GM19468 (cell line): Measurements from ENCODE around the gene ETV5.

Source experiments
- ATAC-seq: cut with Tn5 transposase; IDR thresholded peaks from one replicate; pipeline ENCODE4 v1.9.1; 2021; ENCODE audit warnings: mild to moderate bottlenecking, moderate library complexity, moderate number of reproducible peaks; ENCODE audit not compliant: unreplicated experiment; ENCODE audit errors: extremely low read depth

The ETV5 gene

DNA sequence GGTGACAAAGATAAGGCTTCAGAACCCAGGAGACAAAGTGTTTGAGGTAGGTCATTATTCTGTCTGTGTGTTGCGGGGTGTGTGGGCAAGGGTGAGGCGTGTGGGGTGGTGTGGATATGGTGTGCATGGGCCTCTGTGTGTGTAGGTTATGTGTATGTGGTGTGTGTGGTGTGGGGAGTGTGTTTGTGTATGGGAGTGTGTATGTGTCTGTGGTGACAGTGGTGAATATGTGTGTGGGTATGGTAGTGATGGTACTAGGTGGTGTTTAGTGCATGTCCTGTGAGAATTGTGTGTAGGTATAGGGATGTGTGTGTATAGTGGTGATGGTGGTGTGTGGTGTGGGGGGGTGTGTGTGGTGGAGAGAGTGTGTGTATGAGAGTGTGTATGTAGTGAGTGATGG lies 16.2 kb upstream of the ETV5 start:
- no peak for ATAC-seq

- no peak for ATAC-seq
Measured at GRCh38 chr3:186124592-186124991, 15.7 kb upstream of the ETV5 start.

- no peak for ATAC-seq
Measured at GRCh38 chr3:186123012-186123411, 14.1 kb upstream of the ETV5 start.

DNA sequence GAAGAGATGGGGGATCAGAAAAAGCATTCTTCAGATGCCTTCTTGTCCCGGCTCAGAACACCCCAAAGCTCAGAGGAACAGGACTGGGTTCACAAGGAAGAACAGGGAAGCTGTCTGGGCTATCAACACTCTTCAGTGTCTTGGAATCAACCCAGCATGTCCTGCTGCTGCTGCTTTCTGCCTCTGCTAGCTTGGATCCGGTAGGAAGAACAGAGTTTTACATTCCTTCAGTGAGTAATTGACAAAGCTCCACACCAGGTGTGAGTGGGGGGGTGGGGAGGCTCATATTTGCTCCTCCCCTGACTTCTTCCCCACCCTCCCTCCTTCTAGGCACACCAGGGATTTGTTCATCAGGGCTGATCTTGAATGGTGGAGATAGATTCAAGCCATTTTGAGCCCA lies 13.1 kb upstream of the ETV5 start:
- ATAC-seq: no peak

- ATAC-seq: no peak
Measured at GRCh38 chr3:186121278-186121677, 12.4 kb upstream of the ETV5 start.

DNA sequence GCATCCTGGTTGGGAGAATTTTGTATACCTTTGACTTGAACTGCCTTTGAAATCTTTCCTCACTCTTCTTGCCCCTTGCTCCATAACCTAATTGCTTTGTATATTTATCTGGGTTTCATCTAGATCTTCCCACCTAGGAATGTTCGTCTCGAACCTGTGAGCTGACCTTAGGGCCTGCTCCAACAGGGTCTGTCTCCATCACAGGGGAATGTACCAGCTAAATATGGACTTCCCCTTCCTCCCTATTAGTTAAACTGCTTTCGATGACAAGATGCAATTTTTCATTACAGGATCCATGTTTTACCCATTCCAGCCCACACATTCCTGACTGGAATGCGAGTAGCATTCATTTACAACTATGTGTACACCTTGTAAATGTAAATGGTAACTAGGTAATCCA lies 10.6 kb upstream of the ETV5 start:
- ATAC-seq: no peak

DNA sequence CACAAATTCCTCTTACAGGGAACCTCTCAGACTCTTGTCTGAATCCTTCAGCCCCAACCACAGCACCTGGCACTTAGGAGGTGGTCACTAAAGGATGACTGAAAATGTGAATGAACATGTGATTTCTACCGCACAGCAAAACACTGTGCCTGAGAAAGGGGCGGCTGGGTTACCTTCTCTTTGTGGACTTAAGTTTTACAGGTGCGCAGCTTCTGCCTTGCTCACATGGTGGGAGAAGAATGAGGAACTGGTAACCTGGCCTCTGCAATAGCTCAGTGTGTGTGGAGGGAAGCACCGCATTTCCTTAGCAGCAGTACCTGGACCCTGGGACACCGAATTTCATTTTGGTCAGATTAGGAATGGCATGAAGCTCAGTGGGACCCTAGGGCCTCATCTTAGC lies 9.8 kb upstream of the ETV5 start:
- no peak for ATAC-seq

DNA sequence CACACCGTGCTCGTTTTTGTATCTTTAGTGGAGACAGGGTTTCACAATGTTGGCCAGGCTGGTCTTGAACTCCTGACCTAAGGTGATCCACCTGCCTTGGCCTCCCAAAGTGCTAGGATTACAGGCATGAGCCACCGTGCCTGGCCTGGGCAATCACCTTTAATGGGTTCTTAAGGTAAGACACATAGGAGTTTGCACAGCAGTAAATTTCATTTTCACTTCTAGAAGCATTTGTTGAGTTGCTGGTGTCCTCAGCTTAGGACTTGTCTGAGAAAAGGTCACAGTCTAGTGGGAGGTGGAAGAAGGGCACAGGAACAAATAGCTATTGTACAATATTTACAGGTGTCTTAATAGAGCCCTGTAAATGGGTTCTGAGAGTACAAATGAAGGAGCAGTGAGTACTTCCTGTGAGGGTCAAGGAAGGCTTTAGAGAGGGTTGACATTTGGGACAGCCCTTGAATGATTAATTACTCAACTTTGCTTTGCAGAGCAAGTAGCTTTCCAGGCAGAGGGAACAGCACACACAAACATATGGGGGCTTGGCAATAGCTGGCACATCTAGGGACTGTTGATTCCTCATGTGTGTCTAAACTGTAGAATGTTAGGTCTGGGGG lies 8.7 kb upstream of the ETV5 start:
- no peak for ATAC-seq

GRCh38 chr3:186115239-186115996 lies 6.5 kb upstream of the ETV5 start:
- no peak for ATAC-seq

GRCh38 chr3:186110975-186111974 lies 2.4 kb upstream of the ETV5 start:
- no peak for ATAC-seq

DNA sequence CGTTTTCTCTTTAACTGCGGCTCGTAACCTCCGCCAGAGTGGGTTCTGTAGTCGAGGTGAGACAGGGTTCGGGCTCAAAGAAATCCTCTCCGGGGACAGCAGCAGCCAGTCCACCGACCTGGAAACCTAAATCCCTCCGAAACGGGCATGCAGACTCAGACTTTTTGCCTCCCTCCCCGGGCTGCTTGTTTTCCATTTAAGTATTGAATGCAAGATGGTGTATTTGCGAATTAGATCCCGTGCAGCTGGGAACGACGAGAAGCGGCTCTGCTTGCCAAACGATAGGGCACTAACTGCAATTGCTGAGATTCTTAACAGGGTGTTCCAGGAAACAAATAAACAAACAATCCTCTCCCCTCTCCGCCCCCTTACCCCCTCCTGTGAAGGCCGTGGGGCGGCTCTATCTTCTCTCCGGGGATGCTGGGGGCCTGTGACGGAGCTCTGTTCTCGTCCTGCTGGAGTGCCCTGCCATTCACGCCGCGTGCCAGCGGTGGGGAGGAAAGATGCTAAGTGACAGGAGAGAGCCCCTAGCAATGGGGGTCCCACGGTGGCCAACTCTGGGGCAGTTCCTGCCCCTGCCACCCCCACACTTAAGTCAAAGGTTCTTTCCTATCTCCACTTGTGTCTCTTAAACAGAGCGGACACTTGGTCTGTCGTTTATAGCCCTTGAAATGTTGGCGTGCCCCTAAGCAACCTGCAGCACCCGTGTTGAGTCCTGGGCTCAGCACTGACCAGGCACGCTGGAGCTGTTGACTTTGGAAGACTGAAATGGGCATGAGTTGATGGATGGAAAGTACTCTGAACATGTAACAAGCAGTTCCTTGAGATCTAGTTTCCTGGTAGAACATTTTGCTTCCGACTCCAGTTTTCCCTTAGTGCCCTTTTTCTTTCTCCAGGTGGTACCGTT lies 1.3 kb upstream of the ETV5 start:
- ATAC-seq: no peak

GRCh38 chr3:186108106-186108940 lies 566 bp downstream of the ETV5 start:
- ATAC-seq: no peak

- ATAC-seq: no peak
Measured at GRCh38 chr3:186107215-186108105, 1.4 kb downstream of the ETV5 start.

- no peak for ATAC-seq
Measured at GRCh38 chr3:186105543-186105942, 3.3 kb downstream of the ETV5 start.

- ATAC-seq: no peak
Measured at GRCh38 chr3:186102687-186103086, 6.2 kb downstream of the ETV5 start.

DNA sequence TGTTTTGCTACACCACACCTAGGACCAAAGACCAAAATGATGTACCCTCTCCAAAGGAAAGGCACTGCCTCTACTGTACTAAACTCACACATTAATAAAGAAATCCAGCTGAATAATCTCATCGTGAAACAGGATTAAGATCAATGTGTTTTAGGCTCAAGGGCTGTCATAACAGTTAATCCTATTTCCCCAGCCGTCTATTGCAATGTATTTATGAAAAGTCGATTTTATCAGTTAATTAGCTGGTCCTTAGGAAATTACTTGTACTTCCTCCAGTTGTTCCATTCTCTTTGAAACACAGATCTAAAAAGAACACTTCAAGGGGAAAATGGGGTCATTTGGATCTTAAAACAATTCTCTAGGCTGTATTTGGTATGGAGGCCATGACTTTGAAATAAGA lies 8.5 kb downstream of the ETV5 start:
- no peak for ATAC-seq

DNA sequence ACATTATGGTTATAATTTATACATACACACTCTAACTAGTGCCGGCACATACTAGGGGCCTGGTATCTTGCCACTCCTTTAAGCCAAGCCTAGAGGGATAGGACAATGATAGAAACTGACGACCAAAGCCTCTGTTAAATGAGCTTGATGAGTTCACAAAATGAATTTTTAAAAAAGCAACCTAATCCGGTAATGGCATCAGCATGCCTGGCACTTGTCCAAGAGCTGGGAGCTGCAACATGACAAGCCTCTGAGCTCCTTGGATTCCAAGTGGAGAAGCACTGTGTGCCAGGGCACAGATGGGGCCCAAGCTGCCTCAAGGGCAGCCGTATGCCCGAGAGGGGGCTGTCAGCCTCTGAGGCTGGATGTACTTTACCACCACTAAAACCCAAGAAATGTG lies 9.7 kb downstream of the ETV5 start:
- no peak for ATAC-seq

DNA sequence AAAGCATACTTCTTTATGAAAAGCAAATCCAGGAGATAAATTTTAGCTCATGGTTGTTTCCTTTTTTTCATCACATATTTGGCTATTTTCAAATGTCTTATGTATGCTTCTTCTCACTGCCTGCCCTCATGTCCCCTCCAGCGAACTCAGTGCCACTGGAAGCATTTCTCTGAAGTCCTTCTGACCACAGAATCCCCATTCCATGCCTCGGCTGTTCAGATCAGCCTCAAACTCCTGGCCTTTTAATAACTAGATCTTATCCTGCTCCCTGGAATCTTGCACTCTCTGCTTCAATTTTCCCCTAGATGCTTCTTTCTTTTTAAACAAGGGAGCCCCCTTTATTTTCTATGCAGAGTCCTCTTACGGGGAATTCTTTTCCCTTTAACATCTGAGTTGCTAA lies 10.1 kb downstream of the ETV5 start:
- no peak for ATAC-seq
